ENCODE data around the gene WIPF3. TPM values are rescaled to one million over a fixed set of nuclear protein-coding genes. Genes with fewer than 3 reads are reported as not detected.

Gene WIPF3
- total RNA-seq, 1 experiment from 2014 or later, result 11.6 TPM

DNA sequence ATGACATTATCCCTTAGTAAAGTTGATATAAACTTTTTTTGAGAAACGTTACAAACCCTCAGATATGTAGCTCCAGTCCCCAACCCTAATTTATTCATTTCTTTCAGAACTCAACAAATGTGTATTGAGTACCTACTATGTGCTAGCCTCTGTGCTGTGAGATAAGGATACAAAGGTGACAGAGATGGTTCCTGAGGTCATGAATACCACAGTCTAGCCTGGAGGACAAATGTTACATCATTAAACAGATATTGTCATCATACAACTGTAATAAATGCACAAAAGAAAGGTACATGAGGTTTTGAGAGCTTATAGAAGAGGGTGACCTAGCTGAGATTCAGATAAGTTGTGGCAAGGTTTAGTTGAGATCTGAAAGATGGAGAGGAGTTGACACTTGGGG, 4.4 kb upstream of the WIPF3 start:
- H2BK15ac ChIP-seq (ENCODE audit: low read depth, low read length), result no peak overlapping the region
- H3K27ac ChIP-seq (ENCODE audit: insufficient read length, low read depth, low read length), result no peak overlapping the region

More for the DNA sequence above, 4.4 kb upstream of the WIPF3 start:
- Histone ChIP-seq H3K56ac (ENCODE audit: insufficient read length, low read depth, low read length) (no peak overlapping the region), H2BK120ac (ENCODE audit: low read depth, low read length, poor library complexity, severe bottlenecking) (no peak overlapping the region), H3K9ac (ENCODE audit: extremely low read depth, insufficient read length, low read length) (no peak overlapping the region), H3K27me3 (ENCODE audit: insufficient read depth, low read length) (peaks cover 4% of the 10 kb centered on the region; the same call in 1 of the 2 replicates), H3K18ac (ENCODE audit: insufficient read length, low read depth, low read length) (no peak overlapping the region), H2AK5ac (ENCODE audit: insufficient read length, low read length) (no peak overlapping the region), H3K79me2 (ENCODE audit: insufficient read depth, low read length) (no peaks in the 10 kb centered on the region), H3K4me2 (ENCODE audit: insufficient read depth, insufficient read length, low read length) (no peak overlapping the region), H3K79me1 (ENCODE audit: insufficient read depth, low read depth, low read length, poor library complexity, severe bottlenecking) (no peaks in the 10 kb centered on the region), H4K20me1 (ENCODE audit: control insufficient read depth, insufficient read depth, insufficient read length) (no peaks in the 10 kb centered on the region), H3K9me3 (ENCODE audit: control insufficient read depth, low read depth, low read length) (no peaks in the 10 kb centered on the region), H4K8ac (replicated peaks; ENCODE audit: insufficient read length, low read depth, low read length) (no peak overlapping the region), H2AFZ (ENCODE audit: low read length) (no peak overlapping the region), H3K23me2 (ENCODE audit: insufficient read length, low read depth, low read length, poor library complexity, severe bottlenecking) (no peaks in the 10 kb centered on the region), H3K23ac (ENCODE audit: insufficient read length, low read depth, low read length) (no peak overlapping the region), H2BK12ac (ENCODE audit: insufficient read length, low read depth, low read length) (no peak overlapping the region), H4K5ac (ENCODE audit: insufficient read length, low read depth, low read length) (no peak overlapping the region), H3K4me1 (ENCODE audit: insufficient read depth, low read length) (peaks cover 7% of the 10 kb centered on the region; the same call in 1 of the 2 replicates), H3K14ac (ENCODE audit: insufficient read depth, low read length) (no peak overlapping the region), H4K91ac (ENCODE audit: insufficient read length, low read depth, low read length) (no peak overlapping the region), H3T11ph (ENCODE audit: low read length) (no peak overlapping the region), H3K4ac (ENCODE audit: low read depth, low read length) (no peak overlapping the region), H2BK5ac (ENCODE audit: insufficient read length, low read length) (no peak overlapping the region), H2BK20ac (ENCODE audit: low read depth, low read length, poor library complexity, severe bottlenecking) (no peak overlapping the region)
- H3K36me3 Mint-ChIP-seq (ENCODE audit: insufficient read depth in 1 of 3, low read depth in 3 of 3), result no peaks in the 10 kb centered on the region
- H3K4me1 Mint-ChIP-seq, result peaks cover 14 to 17% of the 10 kb centered on the region in 2 experiments
- no peak for TF ChIP-seq CTCF (conservative IDR thresholded peaks at IDR 0.05)
- no peaks in the 10 kb centered on the region for H3K9me3 Mint-ChIP-seq
- peaks cover 57% of the 10 kb centered on the region for H3K27me3 Mint-ChIP-seq (ENCODE audit: low read depth)
- no peak overlapping the region for H3K27ac Mint-ChIP-seq
- no peak overlapping the region for H3K4me3 Mint-ChIP-seq
- WGBS (ENCODE audit: extremely low coverage, insufficient read length, low lambda C conversion rate), result no CpG with 5 or more reads among the region's 1 CpG
- DNase-seq, result no peak

Data from H9 (cell line).